ENCODE measurements around the gene FOXC1. TPM values are rescaled to one million over a fixed set of nuclear protein-coding genes. Genes with fewer than 3 reads are reported as not detected.

The FOXC1 gene
- total RNA-seq, 4 donors from 2014 or later = 3.8 to 10.1 (median 6.7) TPM

GRCh38 chr6:1572892-1573291 is 36.8 kb upstream of the FOXC1 start:
- TF ChIP-seq CTCF (IDR thresholded peaks at IDR 0.05) = no peak
- no peak for ATAC-seq (ENCODE audit: low FRiP score)

GRCh38 chr6:1574083-1574761 is 35.5 kb upstream of the FOXC1 start:
- DNase-seq (ENCODE audit: low spot score) = no peak
- no peak for ATAC-seq (ENCODE audit: low FRiP score)
- no peak for TF ChIP-seq CTCF (IDR thresholded peaks at IDR 0.05)

More at GRCh38 chr6:1572892-1573291, 36.8 kb upstream of the FOXC1 start:
- no peak for DNase-seq (ENCODE audit: low spot score)

- TF ChIP-seq CTCF (IDR thresholded peaks at IDR 0.05) = no peak
- ATAC-seq (ENCODE audit: low FRiP score) (no peak), DNase-seq (ENCODE audit: low spot score) (no peak)
Measured at GRCh38 chr6:1574890-1575209, 34.9 kb upstream of the FOXC1 start.

- DNase-seq (ENCODE audit: low spot score) = no peak
Measured at GRCh38 chr6:1575210-1576041, 34.3 kb upstream of the FOXC1 start.

GRCh38 chr6:1576166-1576565 is 33.5 kb upstream of the FOXC1 start:
- TF ChIP-seq CTCF (IDR thresholded peaks at IDR 0.05) = no peak
- ATAC-seq (ENCODE audit: low FRiP score) (no peak), DNase-seq (ENCODE audit: low spot score) (no peak)

More at GRCh38 chr6:1575210-1576041, 34.3 kb upstream of the FOXC1 start:
- ATAC-seq (ENCODE audit: low FRiP score) = peak; percentile 79
- no peak for TF ChIP-seq CTCF (IDR thresholded peaks at IDR 0.05)

- DNase-seq (ENCODE audit: low spot score) (no peak), ATAC-seq (ENCODE audit: low FRiP score) (no peak)
- TF ChIP-seq CTCF (IDR thresholded peaks at IDR 0.05) = no peak
Measured at GRCh38 chr6:1576711-1577110, 33.0 kb upstream of the FOXC1 start.

Data from omental fat pad (tissue), 4 donors.